HG03565 (cell line): ENCODE results near the gene MAP7.
A peak's percentile ranks its signal among the peaks of the same experiment; 100 is the strongest.
"Not testable (repeated sequence)": the region's sequence is repeated elsewhere in the genome, so short reads cannot be mapped to it uniquely, and the experiment has no call there.

Experiments used
- ATAC-seq: cut with Tn5 transposase; IDR thresholded peaks from one replicate; pipeline ENCODE4 v1.9.1; 2021; ENCODE audit warnings: mild to moderate bottlenecking, moderate library complexity; ENCODE audit not compliant: unreplicated experiment

Gene MAP7

DNA sequence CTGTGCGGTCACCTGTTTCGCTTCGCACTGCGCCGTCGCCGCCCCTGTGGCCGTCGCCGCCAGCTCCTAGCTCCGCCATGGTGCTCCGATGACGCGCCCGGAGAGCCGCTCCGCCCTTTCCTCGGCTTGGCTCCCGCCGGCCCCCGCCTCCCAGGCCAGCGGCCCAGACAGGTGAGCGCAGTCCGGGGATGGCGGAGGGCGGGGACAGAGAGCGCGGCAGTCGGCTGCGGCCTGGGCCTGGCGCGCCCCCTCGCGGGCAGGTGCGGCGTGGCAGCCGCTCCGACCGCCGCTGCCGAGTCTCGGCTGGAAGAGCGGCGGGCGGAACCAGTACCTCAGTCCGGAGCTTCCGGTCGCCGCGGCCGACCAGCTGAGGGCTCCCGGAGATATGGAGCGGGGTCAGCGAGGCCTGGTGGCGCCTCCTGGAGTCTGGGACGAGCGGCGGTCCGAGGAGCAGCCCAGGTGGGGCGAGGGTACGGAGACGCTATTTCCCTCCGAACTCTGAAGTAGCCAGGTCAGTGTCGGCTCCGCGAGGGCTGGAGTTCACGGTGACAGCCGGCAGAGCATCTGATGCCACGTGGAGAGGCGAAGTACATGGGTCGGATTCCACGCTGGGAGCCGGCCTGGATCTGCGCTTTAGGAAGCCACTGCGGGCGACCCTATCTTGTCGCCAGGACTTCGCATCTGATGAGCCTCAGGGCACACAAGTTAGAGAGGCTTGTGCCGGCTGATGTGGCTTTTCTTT lies at the start of gene MAP7:
Gene MAP7 (minus strand): TSS at position 93 of the 742 bp plus-strand sequence. CDS start 14 bp downstream, at position 79.
- ATAC-seq, result peak; percentile 70

- ATAC-seq, result no peak
Observed at GRCh38 chr6:136599329-136600011, 49.2 kb upstream of the MAP7 start.

- no peak for ATAC-seq
Observed at GRCh38 chr6:136598048-136598447, 47.8 kb upstream of the MAP7 start.

DNA sequence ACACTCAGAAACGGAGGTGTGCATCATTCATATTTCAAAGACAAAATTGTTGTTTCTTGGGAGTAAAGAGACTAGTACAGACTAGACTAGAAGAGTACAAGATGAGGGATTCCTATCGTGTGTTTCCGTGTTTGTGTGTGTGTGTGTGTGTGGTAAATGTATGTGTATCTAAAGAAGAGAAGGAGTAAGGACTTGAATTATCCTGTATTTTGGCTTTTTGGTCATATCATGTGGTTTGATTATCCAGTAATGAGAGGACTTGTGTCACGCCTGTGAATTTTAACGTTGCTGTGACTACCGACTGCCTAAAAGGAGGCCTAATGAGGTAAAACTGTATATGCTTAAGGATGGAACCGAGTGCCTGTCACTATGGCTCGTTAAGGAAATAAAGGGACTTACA lies 44.4 kb upstream of the MAP7 start:
- no peak for ATAC-seq

DNA sequence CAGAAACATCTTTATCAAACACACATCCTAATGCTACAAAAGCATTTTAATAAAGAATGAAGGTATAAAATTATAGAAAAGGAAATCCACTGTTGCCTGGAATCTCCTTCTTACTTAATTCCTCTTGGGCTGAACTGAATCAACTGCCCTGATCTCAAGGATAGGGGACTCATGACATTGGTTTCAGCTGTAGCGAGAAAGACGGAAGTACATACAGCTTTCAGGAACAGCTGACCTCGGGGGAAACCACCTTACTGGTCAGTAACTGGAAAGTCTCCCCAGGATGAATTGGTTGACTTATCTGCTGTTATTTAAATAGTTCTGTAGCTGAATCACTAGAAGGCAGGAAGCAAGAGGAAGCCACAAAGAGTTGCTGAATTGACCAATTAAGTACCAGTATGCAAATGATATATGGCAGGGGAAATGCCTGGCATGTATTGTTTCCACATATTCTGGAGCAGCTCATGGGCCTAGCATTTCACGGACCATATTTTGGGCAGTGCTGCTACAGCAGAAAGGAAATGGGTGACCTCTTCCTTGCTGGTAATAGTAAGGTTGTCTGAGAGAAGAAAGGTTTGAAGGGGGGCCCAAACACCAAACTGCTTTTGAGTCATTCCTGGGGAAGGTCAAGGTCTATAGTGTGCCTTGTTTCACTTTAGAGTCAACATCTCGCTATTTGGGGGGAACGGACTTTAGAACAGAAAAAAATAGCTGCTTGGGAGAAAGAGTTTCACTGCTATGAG lies 43.7 kb upstream of the MAP7 start:
- ATAC-seq, result peak; percentile 94

DNA sequence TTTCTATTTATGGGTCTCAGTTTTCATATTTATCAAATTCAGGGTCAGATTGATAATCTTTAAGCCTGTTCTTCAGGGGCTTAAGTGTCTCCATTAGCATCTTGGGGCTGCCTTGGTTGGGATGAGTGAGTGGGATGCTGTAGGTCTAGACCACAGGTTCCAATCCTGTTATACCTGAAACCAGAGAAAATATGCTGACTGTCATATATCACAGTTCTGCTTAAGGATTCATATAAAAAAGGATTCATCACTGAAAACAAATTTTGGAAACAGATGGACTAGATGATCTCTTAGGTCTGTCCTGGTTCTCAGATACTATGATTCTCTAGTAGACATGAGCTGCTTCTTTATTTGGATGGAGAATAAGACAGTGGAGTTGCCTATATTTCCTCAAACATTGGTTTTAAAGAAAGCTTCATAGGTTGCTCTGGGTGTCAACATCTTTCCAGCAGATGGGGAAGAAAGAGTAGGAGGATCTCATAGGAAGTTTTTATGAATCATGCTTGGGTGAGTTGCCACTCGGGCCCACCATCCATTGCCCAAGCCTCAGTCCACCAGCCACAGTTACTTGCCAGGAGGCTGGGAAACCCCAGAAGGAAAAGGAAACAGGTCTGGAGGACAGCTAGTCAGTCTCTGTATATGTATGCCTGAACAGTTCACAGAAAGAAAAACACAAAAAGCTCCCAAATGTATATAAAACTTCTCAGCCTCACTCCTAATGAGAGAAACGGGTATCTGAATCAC lies 42.9 kb upstream of the MAP7 start:
- ATAC-seq, result no peak

- ATAC-seq, result no peak
Observed at GRCh38 chr6:136591617-136592016, 41.4 kb upstream of the MAP7 start.

DNA sequence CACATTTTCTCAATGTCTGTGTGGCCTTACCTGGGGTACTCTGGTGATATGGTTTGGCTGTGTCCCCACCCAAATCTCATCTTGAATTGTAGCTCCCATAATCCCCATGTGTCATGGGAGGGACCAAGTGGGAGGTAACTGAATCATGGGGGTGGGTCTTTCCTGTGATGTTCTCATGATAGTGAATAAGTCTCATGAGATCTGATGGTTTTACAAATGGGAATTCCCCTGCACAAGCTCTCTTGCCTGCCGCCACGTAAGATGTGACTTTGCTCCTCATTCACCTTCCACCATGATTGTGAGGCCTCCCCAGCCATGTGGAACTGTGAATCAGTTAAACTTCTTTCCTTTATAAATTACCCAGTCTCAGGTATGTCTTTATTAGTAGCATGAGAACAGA lies 40.6 kb upstream of the MAP7 start:
- ATAC-seq, result not testable (repeated sequence)

- no peak for ATAC-seq
Observed at GRCh38 chr6:136587527-136587926, 37.3 kb upstream of the MAP7 start.

- ATAC-seq, result no peak
Observed at GRCh38 chr6:136586295-136586694, 36.1 kb upstream of the MAP7 start.

DNA sequence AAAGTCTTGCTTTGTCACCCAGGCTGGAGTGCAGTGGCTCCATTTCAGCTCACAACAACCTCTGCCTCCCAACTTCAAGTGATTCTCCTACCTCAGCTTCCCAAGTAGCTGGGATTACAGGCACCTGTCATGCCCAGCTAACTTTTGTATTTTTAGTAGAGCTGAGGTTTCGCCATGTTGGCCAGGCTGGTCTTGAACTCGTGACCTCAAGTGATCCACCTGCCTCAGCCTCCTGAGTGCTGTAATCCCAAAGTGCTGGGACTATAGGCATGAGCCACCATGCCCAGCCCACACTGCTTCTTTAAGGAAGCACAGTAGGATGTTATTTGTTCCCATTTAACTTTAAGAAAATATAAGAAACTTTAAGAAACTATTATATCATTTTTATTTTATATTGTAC lies 35.3 kb upstream of the MAP7 start:
- not testable (repeated sequence) for ATAC-seq

DNA sequence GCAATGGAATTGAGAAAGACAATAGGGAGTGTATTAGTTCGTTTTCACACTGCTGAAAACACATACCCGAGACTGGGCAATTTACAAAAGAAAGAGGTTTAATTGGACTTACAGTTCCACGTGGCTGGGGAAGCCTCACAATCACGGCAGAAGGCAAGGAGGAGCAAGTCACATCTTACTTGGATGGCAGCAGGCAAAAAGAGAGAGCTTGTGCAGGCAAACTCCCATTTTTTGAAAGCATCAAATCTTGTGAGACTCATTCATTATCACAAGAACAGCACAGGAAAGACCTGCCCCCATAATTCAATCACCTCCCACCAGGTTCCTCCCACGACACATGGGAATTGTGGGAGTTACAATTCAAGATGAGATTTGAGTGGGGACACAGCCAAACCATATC lies 34.1 kb upstream of the MAP7 start:
- not testable (repeated sequence) for ATAC-seq

DNA sequence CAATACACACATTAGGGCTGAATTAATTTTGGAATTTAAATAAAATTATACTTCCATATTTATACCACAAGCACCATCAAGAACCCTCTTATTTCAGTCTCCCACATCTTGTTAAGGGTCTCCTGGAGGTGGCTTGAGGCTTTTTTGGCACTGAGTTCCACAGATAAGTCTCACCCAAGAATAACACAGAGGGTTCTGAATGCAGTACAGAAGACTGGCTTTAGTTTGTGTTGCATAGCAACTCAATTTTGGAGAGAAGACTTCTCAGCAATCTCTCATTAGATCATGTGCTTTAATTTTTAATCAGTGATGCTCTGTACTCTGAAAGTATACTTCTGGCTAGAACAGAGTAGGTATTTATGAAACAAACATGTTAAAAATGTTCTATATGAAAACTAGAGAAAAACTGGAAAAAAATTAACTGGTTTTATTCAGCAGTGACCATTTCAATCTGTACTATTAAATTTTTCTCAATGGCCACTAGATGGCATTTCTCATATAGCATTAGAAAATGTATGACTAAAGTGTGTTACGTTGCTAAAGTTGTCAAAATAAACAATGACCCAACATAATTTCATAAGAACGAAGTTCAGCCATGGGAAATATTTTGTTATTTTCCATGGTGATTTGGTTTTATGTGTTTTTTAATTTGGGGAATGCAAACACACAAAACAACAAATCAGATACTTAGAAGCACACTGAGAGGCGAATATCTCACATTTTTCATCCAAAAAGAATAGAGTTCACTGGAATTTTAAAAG lies 32.7 kb upstream of the MAP7 start:
- ATAC-seq, result no peak

- no peak for ATAC-seq
Observed at GRCh38 chr6:136579800-136580199, 29.6 kb upstream of the MAP7 start.

DNA sequence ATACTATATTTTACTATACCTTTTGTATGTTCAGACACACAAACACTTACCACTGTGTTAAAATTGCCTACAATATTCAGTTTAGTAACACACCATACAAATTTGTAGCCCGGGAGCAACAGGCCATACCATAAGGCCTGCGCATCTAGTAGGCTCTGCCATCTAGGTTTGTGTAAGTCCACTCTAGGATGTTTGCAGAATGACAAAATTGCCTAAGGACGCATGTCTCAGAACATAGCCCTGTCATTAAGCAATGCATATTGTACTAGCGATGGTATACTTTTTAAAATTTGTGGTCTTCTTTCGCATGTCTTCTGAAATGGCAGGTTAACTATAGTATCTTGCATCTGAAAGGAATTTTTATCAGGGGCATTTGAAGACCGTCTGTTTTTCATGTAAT lies 26.6 kb upstream of the MAP7 start:
- no peak for ATAC-seq

GRCh38 chr6:136571496-136571895 lies 21.3 kb upstream of the MAP7 start:
- no peak for ATAC-seq

DNA sequence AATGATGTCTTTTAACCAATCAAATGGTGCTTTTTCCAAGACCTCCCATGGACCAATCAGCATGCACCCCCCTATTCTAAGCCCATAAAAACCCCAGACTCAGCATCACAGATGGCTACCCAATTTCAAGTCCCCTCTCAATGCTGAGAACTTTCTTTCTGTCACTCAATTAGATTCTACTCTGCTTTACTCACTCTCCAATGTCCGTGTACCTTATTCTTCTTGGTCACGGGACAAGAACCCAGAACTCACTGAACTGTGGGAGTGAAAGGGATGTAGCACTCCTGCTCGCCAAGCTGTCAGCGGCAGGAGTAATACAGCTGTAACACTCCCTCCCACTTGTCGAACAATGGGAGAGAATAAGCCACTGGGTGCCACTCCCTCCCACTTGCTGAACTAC lies 20.8 kb upstream of the MAP7 start:
- ATAC-seq, result no peak

DNA sequence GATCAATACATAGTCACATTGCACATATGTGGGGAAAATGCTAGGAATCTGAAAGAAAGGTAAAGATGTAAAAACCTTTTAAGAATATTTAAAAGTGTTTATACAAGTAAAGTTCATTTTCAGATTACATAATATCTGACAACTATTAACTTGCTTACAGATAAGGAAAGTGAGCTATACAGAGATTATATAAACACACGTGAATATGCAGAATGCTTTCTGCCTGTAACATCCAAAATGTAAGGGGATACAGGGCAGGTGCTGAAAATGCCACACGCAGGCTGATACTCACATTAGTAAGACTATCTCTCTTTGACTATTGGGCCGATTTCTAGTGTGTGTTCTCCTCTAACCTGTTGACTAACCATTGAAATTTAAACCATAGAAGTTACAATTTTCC lies 17.9 kb upstream of the MAP7 start:
- ATAC-seq, result no peak

GRCh38 chr6:136567688-136568087 lies 17.5 kb upstream of the MAP7 start:
- ATAC-seq, result no peak

- ATAC-seq, result no peak
Observed at GRCh38 chr6:136566851-136567250, 16.6 kb upstream of the MAP7 start.
